Activated CD8-positive, alpha-beta memory T cell treated with anti-CD3 and anti-CD28 coated beads for 24 hours (primary cell): Measurements from ENCODE around the gene OTP.
"Not testable (repeated sequence)": the region's sequence is repeated elsewhere in the genome, so short reads cannot be mapped to it uniquely, and the experiment has no call there.

ENCODE experiments used
- DNase-seq: peaks from one replicate; pipeline ENCODE4 v3.0.0-alpha.2; 2020

Gene OTP

GRCh38 chr5:77638763-77639671 is 504 bp upstream of the OTP start:
- no peak for DNase-seq

GRCh38 chr5:77637170-77637997 is 1.1 kb downstream of the OTP start:
- DNase-seq = no peak

- DNase-seq = no peak
These were observed 1.8 kb downstream of the OTP start for GRCh38 chr5:77636641-77637169.

- no peak for DNase-seq
These were observed 2.4 kb downstream of the OTP start for GRCh38 chr5:77635917-77636640.

GRCh38 chr5:77635067-77635916 is 3.2 kb downstream of the OTP start:
- no peak for DNase-seq

- no peak for DNase-seq
These were observed 4.8 kb downstream of the OTP start for GRCh38 chr5:77633709-77634108.

GRCh38 chr5:77633207-77633675 is 5.3 kb downstream of the OTP start:
- no peak for DNase-seq

- DNase-seq = no peak
These were observed 5.8 kb downstream of the OTP start for GRCh38 chr5:77632526-77633206.

- peak; percentile 75 for DNase-seq
These were observed 8.3 kb downstream of the OTP start for GRCh38 chr5:77630114-77630680.

- no peak for DNase-seq
These were observed 8.9 kb downstream of the OTP start for GRCh38 chr5:77629509-77630113.

GRCh38 chr5:77628840-77629508 is 9.5 kb downstream of the OTP start:
- no peak for DNase-seq

GRCh38 chr5:77627869-77628674 is 10.4 kb downstream of the OTP start:
- no peak for DNase-seq

- DNase-seq = no peak
These were observed 15.2 kb downstream of the OTP start for GRCh38 chr5:77623203-77623740.

- no peak for DNase-seq
These were observed 17.1 kb downstream of the OTP start for GRCh38 chr5:77621440-77621839.

- DNase-seq = no peak
These were observed 18.1 kb downstream of the OTP start for GRCh38 chr5:77620405-77620804.

GRCh38 chr5:77616920-77617319 is 21.6 kb downstream of the OTP start:
- DNase-seq = no peak

- DNase-seq = not testable (repeated sequence)
These were observed 29.6 kb downstream of the OTP start for GRCh38 chr5:77608927-77609326.

- DNase-seq = no peak
These were observed 31.2 kb downstream of the OTP start for GRCh38 chr5:77607324-77607723.

- DNase-seq = no peak
These were observed 32.2 kb downstream of the OTP start for GRCh38 chr5:77606279-77606678.
